ENCODE results near the gene EMP1. TPM values are rescaled to one million over a fixed set of nuclear protein-coding genes. Genes with fewer than 3 reads are reported as not detected.

Gene EMP1
- total RNA-seq, result 226 TPM

DNA sequence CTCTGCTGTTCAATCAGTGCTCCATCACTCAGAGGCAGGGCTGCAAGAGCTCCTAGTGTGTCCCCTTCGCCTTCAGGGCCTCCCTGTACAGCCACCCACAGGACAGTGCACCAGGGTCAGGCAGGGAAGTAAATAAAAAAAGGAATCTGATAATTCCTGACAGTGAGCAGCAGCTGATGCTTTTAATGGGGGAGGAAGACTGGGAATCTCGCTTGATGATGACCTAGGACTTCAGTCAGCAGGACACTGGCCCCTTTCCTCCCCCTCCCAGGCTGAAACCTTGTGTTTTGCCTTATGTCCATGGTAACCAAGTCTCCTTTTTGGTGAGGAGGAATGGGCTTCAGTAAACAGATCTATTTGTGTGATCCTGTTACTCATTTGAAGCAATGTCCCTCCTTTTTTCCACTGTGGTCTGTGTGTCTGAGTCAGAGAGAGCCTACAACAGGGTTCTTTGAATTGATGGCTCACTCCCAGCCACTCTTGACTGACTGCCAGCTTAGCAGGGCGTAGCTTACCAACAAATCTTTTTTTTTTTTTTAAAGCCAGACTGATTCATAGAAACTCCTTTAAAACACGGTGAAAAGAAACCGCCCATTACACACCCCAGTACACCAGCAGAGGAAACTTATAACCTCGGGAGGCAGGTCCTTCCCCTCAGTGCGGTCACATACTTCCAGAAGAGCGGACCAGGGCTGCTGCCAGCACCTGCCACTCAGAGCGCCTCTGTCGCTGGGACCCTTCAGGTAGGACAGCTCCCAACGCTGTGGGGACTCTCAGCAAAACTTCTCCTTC lies at the start of gene EMP1:
Gene EMP1, plus strand, starts transcription at position 597 of the 792 bp plus-strand sequence. CDS start 14,785 bp downstream, outside the sequence.
- DNase-seq, result peak; percentile 97

DNA sequence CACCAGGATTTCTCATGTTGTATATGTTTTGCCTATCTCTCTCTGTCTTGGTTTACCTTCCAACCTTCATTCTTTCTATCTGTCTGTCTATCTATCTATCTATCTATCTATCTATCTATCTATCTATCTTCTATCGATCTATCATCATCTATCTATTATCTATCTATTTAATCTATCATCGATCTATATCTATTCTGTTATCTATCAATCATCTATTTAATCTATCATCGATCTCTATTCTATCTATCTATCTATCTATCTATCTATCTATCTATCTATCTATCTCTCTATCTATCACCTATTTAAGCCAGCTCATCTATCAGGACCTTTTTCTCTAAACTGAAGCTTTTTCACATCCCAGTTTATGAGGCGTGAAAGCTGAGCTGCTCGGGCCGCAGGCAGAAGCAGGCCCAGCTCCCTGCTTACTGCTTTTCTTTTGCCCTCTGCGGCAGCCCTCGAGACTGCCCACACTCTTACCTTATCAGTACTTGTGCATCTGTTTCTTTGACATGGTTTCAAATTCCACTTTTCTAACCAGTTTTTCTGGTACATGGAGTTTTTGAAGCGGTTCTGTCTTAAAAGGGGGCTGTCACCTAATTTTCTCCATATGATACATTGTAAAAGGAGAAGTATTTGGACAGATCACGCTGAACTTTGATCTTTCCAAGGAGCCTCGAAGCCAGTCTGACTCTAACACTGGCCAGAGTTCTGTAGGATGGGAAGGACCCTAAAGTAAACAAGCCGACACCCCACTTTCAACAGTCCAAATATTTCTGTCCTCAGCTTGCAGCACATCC lies 48.6 kb upstream of the EMP1 start:
- no peak for DNase-seq

- DNase-seq, result peak; percentile 16
Observed at GRCh38 chr12:13148485-13148847, 48.1 kb upstream of the EMP1 start.

GRCh38 chr12:13149411-13149810 lies 47.1 kb upstream of the EMP1 start:
- DNase-seq, result peak; percentile 24

GRCh38 chr12:13152281-13152680 lies 44.2 kb upstream of the EMP1 start:
- no peak for DNase-seq

GRCh38 chr12:13152756-13153155 lies 43.8 kb upstream of the EMP1 start:
- DNase-seq, result no peak

GRCh38 chr12:13153180-13153579 lies 43.3 kb upstream of the EMP1 start:
- DNase-seq, result no peak

DNA sequence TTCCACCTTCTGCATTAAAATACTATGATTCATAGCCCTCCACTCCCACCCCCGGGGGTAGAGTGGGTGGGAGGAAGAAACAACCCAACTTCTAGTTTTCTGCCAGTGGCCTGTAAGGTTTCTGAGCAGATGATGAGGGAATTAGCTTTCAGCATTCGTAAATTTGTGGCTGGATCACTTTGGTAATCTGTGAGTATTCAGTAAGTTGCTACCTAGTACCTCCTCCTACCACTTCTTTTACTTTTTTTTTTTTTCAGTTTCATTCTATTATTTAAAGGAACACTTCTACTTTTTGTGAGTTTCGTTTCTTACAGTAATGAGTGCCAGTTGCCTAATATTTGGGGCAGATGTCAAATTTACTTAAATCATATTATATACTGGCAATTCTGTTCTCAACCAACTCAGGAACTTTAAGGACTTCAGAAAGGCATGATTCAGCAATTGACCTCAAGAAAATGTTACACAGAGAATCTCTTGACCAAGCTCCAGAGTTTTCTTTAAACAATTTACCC lies 42.4 kb upstream of the EMP1 start:
- no peak for DNase-seq

DNA sequence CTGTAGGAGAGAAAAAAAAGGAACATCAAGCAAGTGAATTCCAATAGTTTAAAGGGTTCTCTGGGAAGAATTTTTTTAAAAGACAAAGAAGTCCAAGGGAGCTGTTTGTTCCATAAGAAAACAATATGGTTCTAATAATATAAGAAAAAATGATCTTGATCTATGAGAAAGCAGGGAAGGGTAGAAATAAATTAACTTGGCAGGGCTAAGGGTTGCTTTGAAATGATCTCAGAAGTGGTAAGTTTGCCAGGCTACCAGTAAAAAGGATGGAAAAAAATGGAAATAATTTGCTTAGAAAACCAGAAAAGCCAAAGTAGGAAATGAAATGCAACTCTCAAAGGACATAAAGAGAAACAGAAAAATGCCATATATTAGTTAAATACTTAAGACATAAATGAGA lies 41.7 kb upstream of the EMP1 start:
- DNase-seq, result no peak

GRCh38 chr12:13156277-13156676 lies 40.2 kb upstream of the EMP1 start:
- DNase-seq, result no peak

DNA sequence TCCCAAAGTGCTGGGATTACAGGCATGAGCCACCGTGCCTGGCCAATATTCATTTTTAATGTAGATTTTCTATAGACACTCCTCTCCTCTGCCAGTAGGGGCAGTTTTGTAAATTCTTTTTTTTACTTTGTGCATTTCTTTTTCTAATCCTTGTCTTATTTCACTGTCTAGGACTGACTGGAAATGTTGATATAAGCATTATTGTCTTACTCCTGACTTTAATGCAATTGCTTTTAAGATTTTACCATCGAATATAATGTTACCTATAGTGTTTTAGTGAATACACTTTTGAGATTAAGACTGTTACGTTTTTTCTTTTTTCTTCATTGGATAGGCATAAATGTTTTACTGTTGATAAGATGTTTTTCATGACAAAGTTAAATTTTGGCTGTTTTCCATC lies 35.4 kb upstream of the EMP1 start:
- DNase-seq, result no peak

- no peak for DNase-seq
Observed at GRCh38 chr12:13162904-13163303, 33.6 kb upstream of the EMP1 start.

- DNase-seq, result no peak
Observed at GRCh38 chr12:13163868-13164635, 32.5 kb upstream of the EMP1 start.

GRCh38 chr12:13164921-13165616 lies 31.5 kb upstream of the EMP1 start:
- no peak for DNase-seq

GRCh38 chr12:13165617-13166041 lies 30.9 kb upstream of the EMP1 start:
- DNase-seq, result peak; percentile 37

- DNase-seq, result no peak
Observed at GRCh38 chr12:13167226-13167625, 29.3 kb upstream of the EMP1 start.

- no peak for DNase-seq
Observed at GRCh38 chr12:13167906-13168305, 28.6 kb upstream of the EMP1 start.

DNA sequence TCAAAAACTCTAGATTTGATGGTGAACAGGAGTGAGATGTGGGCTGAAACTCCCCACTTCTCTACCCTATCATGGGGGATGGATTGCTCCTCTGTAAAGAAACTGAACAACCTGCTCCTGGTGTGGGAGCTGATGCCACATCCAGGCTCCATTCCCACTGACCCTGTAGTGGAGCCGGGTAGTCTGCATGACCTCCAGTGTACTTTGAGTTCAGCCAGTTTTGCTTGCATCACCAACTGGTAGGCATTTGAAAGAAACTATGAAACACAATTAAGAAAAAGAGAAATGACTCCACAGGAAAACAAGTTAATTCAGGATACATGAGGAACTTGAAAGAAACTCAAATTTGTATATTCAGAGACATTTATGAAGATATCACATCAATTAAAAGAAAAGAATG lies 27.3 kb upstream of the EMP1 start:
- no peak for DNase-seq

GRCh38 chr12:13170892-13171490 lies 25.5 kb upstream of the EMP1 start:
- DNase-seq, result no peak

GRCh38 chr12:13171921-13172859 lies 24.3 kb upstream of the EMP1 start:
- DNase-seq, result peak; percentile 54

All from tongue (tissue), 2 donors.